HepG2 (cell line): Measurements from ENCODE around the gene MAP3K14. TPM values are rescaled to one million over a fixed set of nuclear protein-coding genes. Genes with fewer than 3 reads are reported as not detected.

Experiments
- ASH2L ChIP-seq: fragments of 300-600, 200-600 bp; sonication (generic); IDR thresholded peaks from 2 replicates; pipeline ENCODE4 v1.7.0; 2017; ENCODE audit warnings: low read depth, mild to moderate bottlenecking, moderate library complexity, mixed read lengths, low read length; ENCODE audit not compliant: insufficient read length
- CBX5 ChIP-seq: sonication (generic); formaldehyde crosslinking; IDR thresholded peaks from 2 replicates; pipeline ENCODE4 v1.4.0; 2020; ENCODE audit warnings: missing genetic modification reagents, borderline replicate concordance
- CC2D1A ChIP-seq: sonication (generic); formaldehyde crosslinking; IDR thresholded peaks from 2 replicates; pipeline ENCODE4 v1.8.1; 2023; ENCODE audit warnings: mild to moderate bottlenecking, missing genetic modification reagents
- CREM ChIP-seq, 2 experiments: sonication (generic) in 1 of 2; formaldehyde crosslinking in 1 of 2; IDR thresholded peaks; 2 replicates each; pipeline versions ENCODE4 v1.4.0 to v1.6.1; 2016 to 2020; ENCODE audit warnings: antibody characterized with exemption in 1 of 2, mild to moderate bottlenecking in 1 of 2, missing genetic modification reagents in 1 of 2
- GATAD2A ChIP-seq: IDR thresholded peaks from 2 replicates; pipeline ENCODE4 v1.6.1; 2016
- KAT8 ChIP-seq: IDR thresholded peaks from 2 replicates; pipeline ENCODE4 v1.6.1; 2016; ENCODE audit warnings: missing genetic modification reagents, missing compliant biosample characterization
- KDM5B ChIP-seq: sonication (generic); formaldehyde crosslinking; IDR thresholded peaks from 2 replicates; pipeline ENCODE4 v1.4.0; 2020; ENCODE audit warnings: missing genetic modification reagents, mild to moderate bottlenecking, borderline replicate concordance
- MAX ChIP-seq: IDR thresholded peaks from 2 replicates; pipeline ENCODE4 v1.6.1; 2012; ENCODE audit warnings: inconsistent platforms
- MAZ ChIP-seq, 2 experiments: sonication (generic) in 1 of 2; formaldehyde crosslinking in 1 of 2; IDR thresholded peaks; 2 replicates each; pipeline versions ENCODE4 v1.5.0 to v1.6.1; 2012 to 2020; ENCODE audit warnings: low read depth in 2 of 2, mild to moderate bottlenecking in 2 of 2, borderline replicate concordance in 1 of 2, improper control_type of control experiment in 1 of 2, low read length in 1 of 2, missing genetic modification reagents in 1 of 2, moderate library complexity in 1 of 2
- SIN3B ChIP-seq: fragments of 150-350 bp; IDR thresholded peaks from 2 replicates; pipeline ENCODE4 v1.6.1; 2014; ENCODE audit warnings: low read length
- SRF ChIP-seq: IDR thresholded peaks from 2 replicates; pipeline ENCODE4 v1.6.1; 2011; ENCODE audit warnings: mild to moderate bottlenecking, low read depth, low read length, moderate library complexity
- TBX2 ChIP-seq: sonication (generic); formaldehyde crosslinking; IDR thresholded peaks from 2 replicates; pipeline ENCODE4 v1.5.0; 2020; ENCODE audit warnings: missing genetic modification reagents, mild to moderate bottlenecking, borderline replicate concordance
- XRCC5 ChIP-seq: fragments of 200-400 bp; formaldehyde crosslinking; optimal IDR thresholded peaks from 2 replicates; pipeline ENCODE3; 2017; ENCODE audit warnings: mild to moderate bottlenecking, low read length
- ZBTB4 ChIP-seq: sonication (generic); formaldehyde crosslinking; IDR thresholded peaks from 2 replicates; pipeline ENCODE4 v1.4.0; 2020; ENCODE audit warnings: missing genetic modification reagents, mild to moderate bottlenecking, borderline replicate concordance
- ZNF124 ChIP-seq: sonication (generic); formaldehyde crosslinking; IDR thresholded peaks from 2 replicates; pipeline ENCODE4 v1.4.0; 2020; ENCODE audit warnings: missing genetic modification reagents
- ZNF513 ChIP-seq: sonication (generic); formaldehyde crosslinking; conservative IDR thresholded peaks from 2 replicates; pipeline ENCODE4 v1.5.0; 2020; ENCODE audit warnings: missing genetic modification reagents
- ZNF563 ChIP-seq: sonication (generic); formaldehyde crosslinking; IDR thresholded peaks from 2 replicates; pipeline ENCODE4 v1.8.0; 2022; ENCODE audit warnings: mild to moderate bottlenecking, moderate library complexity, missing genetic modification reagents
- ZNF770 ChIP-seq: sonication (generic); formaldehyde crosslinking; IDR thresholded peaks from 2 replicates; pipeline ENCODE4 v1.5.0; 2020; ENCODE audit warnings: mild to moderate bottlenecking, missing genetic modification reagents
- ZSCAN31 ChIP-seq: sonication (generic); formaldehyde crosslinking; IDR thresholded peaks from 2 replicates; pipeline ENCODE4 v1.5.0; 2020; ENCODE audit warnings: low read depth, mild to moderate bottlenecking, missing genetic modification reagents
- polyA plus RNA-seq, 8 experiments: library from polyadenylated mRNA; depleted of rRNA in 3 of 8; stranded (reverse) in 7 of 8; unstranded in 1 of 8; fragments of >200 nt; fragmentation: Illumina TruSeq in 4 of 8; extraction: Trizol in 4 of 8; gene quantifications; 2 replicates each; pipeline versions ENCODE4 v1.2.1 to v1.2.3, GENCODE V29; 2011 to 2016; ENCODE audit warnings: low read depth in 4 of 8, missing spikeins in 1 of 8, mixed read lengths in 1 of 8; ENCODE audit not compliant: insufficient read depth in 1 of 8
- total RNA-seq, 5 experiments: library from RNA; depleted of rRNA; stranded (reverse); fragments of >200 nt; fragmentation: Illumina TruSeq; extraction: Trizol; gene quantifications; 2 replicates each; pipeline ENCODE4 v1.2.3, GENCODE V29; 2016; ENCODE audit warnings: low read depth in 1 of 5

Gene MAP3K14
- total and polyA plus RNA-seq, 2 of the 13 experiments (the other 11 are each of a cell fraction or from before 2014, with no cell fraction given) = 2.6 TPM

GRCh38 chr17:45244725-45245656 lies 71.8 kb downstream of the MAP3K14 start (continued):
- peak; percentile 16 for TF ChIP-seq XRCC5
- TF ChIP-seq SIN3B = no peak
- peak; percentile 13; the same call in 1 of the 2 replicates for TF ChIP-seq TBX2
- TF ChIP-seq SRF = no peak
- no peak for TF ChIP-seq ZNF770 (CRISPR knock-in tag)
- TF ChIP-seq MAX = 0 out of 2 replicates have a peak, but pooled peaks have one; percentile 26
- peak; percentile 54; the same call in 1 of the 2 replicates for TF ChIP-seq MAZ (IDR thresholded peaks at IDR 0.05; ENCODE audit: borderline replicate concordance, low read depth, low read length)
- TF ChIP-seq MAZ (CRISPR knock-in tag; IDR thresholded peaks at IDR 0.05; ENCODE audit: low read depth) = no peak
- TF ChIP-seq ZNF124 (CRISPR knock-in tag) = no peak
- TF ChIP-seq CBX5 = 0 out of 2 replicates have a peak, but pooled peaks have one; percentile 1
- TF ChIP-seq ZSCAN31 = no peak
- TF ChIP-seq KAT8 (CRISPR knock-in tag) = no peak
- TF ChIP-seq ASH2L = peak; percentile 43
- peak; percentile 29; the same call in 1 of the 2 replicates for TF ChIP-seq KDM5B (CRISPR knock-in tag)
- peak; percentile 46 for TF ChIP-seq GATAD2A (CRISPR knock-in tag)
- TF ChIP-seq ZNF563 (CRISPR knock-in tag) = no peak
- no peak for TF ChIP-seq ZNF513
- TF ChIP-seq CC2D1A = no peak
- peak; percentile 59; the same call in 1 of the 2 replicates for TF ChIP-seq ZBTB4 (CRISPR knock-in tag)
- no peak for TF ChIP-seq CREM (IDR thresholded peaks at IDR 0.05)
- no peak for TF ChIP-seq CREM (CRISPR knock-in tag; IDR thresholded peaks at IDR 0.05)
